ENCODE results near the gene ISCU.
"Not testable (repeated sequence)": the region's sequence is repeated elsewhere in the genome, so short reads cannot be mapped to it uniquely, and the experiment has no call there.

ISCU gene

GRCh38 chr12:108570743-108571608 lies 8.6 kb downstream of the ISCU start:
- DNase-seq (ENCODE audit: low spot score): no peak

DNA sequence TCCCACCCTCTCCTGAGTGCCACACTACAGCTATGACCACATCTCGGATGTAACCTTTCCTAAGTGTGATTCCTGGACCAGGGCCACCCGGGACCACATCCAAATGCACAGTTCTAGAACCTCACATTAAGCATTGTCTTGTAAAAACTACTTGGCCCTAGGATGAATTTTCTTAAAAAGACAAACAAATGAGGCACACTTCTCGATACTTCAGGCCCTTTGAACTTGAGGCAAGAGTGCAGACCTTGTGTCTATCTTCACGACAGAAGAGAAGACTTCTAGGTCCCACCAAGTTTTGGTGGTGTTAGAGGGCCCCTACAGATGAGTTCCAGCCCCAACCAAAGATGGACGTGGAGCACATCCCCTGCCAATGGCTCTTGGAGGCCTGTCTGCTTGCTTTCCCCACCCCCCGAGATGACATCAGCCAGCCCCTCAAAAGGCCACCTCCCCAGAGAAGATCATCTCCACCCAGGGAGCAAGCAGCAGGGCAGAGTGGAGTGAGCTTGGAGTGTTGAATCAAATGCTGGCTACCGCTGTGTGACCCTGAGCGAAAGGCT lies 9.3 kb downstream of the ISCU start:
- no peak for DNase-seq (ENCODE audit: low spot score)

- DNase-seq (ENCODE audit: low spot score): no peak
These were observed 9.9 kb downstream of the ISCU start for GRCh38 chr12:108572166-108572790.

GRCh38 chr12:108573317-108573716 lies 10.9 kb downstream of the ISCU start:
- no peak for DNase-seq (ENCODE audit: low spot score)

DNA sequence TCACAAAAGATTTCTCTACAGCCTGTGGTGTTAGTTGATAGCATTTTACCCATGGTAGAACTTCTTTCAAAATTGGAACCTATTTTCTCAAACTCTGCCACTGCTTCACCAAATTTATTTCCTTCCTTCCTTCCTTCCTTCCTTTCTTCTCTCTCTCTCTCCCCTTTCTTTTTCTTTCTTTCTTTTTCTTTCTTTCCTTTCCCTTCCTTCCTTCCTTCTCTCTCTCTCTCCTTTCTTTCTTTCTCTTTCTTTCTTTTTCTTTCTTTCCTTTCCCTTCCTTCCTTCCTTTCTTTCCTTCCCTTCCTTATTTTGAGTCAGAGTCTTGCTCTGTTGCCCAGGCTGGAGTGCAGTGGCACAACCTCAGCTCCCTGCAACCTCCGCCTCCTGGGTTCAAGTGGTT lies 11.9 kb downstream of the ISCU start:
- not testable (repeated sequence) for DNase-seq (ENCODE audit: low spot score)

GRCh38 chr12:108575199-108575912 lies 13.0 kb downstream of the ISCU start:
- no peak for DNase-seq (ENCODE audit: low spot score)

DNA sequence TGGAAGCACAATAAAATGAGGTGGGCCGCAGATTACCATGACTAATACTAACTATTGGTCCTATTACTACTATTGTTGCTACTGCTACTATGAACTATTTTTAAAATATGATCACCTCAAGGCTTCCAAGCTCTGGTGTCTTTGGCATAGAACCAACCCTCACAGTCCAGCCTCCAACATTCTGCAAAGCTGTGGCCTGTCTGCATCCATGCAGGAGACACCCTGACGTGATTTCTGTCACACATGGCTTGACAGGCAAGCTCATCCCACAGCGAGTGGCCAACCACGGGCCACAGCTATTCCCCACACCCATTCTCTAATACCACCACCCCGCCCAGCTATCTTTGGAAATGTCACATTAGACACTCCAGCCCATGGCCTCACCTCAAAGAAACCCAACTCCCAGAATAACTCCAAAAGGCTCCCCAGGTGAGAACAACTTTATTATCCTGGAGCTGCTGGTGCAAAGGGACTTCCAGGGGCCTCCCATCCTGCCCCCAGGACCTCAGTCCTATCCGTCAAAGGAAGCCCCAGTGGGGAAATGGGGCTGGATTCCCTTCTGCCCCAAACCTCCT lies 14.4 kb downstream of the ISCU start:
- DNase-seq (ENCODE audit: low spot score): no peak

GRCh38 chr12:108577458-108577857 lies 15.1 kb downstream of the ISCU start:
- no peak for DNase-seq (ENCODE audit: low spot score)

DNA sequence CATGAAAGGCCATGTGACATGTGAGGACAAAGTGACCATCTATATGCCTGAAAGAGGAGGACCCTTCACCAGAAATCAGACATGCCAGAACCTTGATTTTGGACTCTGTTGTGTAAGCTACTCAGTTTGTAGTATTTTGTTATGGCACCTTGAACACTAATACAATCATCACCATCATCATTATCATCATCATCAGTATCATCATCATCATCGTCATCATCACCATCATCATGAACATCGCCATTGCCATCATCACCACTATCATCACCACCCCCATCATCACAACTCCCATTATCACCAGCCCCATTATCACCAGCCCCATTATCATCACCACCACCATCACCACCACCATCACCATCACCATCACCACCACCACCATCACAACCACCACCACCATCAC lies 15.9 kb downstream of the ISCU start:
- DNase-seq (ENCODE audit: low spot score): no peak

GRCh38 chr12:108578813-108579212 lies 16.4 kb downstream of the ISCU start:
- no peak for DNase-seq (ENCODE audit: low spot score)

DNA sequence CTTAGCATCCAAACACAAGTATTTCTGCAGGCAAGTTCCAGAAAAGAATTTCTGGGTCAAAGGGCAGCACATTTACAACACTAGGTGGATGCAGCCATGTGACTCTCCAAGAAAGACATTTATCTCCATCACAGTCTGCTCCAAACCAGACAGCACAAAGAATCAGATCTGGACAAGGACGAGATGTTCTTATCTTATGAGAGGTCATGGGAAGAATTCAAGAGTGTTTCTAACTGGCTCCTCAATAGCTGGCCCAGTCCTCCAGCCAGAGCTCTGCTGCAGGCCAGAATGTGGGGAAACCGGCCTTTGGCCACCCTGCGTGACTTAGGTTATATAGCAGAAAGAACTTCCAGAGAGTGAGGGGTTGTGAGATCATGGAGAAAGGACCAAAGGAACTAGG lies 18.1 kb downstream of the ISCU start:
- DNase-seq (ENCODE audit: low spot score): no peak

DNA sequence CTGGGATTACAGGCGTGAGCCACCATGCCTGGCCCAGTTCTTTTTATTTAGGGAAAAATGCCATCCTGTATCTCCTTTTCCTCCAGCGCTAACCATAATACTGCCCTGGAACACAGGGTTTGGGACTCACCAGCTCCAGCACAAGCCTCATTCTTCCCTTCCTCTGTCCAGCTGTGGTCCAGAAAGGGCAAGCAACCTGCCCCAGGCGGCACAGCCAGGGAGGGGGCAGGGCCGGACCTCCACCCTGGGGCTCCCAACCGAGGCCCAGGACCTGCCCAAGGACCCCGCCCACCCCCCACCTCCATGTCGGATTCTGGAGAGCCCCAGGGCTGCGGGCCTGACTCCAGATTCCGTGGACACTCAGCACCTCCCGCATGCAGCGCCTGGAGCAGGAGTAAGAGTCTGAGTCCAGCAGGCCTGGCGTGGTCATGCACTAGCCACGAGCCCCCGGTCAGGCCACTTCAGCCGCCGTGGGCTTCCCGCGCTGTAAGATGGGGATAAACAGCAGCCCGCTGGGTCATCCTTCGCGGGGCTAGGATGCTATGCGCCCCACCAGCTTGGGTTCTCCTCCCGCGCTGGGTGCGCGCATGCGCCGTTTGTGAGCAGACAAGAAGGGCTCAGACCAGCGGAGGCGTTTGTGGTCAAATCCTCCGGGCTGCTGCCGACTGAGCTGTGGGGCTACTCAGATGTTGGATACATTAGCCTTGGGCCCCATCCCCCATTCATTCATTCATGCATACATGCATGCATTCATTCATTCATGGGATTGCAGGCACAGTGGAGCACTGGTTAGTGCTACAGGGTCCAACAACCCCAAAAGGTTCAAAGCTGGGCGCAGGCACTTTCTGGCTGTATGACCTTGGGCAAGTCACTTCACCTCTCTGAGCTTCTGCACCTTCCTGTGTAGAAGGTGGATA lies 19.2 kb downstream of the ISCU start:
- DNase-seq (ENCODE audit: low spot score): no peak

- DNase-seq (ENCODE audit: low spot score): no peak
These were observed 20.1 kb downstream of the ISCU start for GRCh38 chr12:108582509-108582908.

DNA sequence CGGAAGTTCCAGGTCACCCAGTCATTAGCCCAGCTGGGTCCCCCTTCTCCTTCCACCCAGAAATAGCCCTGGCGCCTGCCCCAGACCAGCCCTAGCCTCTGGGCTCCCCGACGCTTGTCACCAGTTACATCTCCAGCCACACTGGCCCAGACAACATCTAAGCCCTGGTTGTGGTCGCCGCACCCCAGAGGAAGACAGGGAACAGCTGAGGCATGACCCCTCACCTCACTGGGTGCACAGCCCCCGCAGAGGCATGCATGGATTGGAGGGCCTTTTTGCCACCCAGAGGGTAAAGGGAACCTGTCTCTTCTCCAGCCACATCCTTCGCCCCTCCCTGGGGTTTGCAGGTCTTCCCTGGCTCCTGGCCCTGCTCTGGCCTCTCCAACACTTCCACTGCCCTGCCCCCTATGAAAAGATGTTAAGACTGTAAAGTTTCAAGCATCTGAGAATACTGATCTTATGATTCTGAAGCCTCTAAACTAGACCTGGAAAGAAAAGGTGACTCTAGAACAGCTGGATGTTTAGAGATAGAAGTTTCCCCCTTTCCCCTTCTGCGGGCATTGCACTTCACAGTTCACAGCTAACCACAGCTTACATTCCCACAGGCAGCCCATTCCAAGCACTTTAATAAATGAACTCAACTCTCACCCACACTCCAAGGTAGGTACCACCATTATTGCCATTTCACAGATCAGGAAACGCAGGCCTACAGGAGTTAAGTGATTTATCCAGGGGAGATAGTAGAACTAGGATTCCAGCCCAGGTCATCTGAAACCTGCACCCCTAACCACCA lies 20.8 kb downstream of the ISCU start:
- DNase-seq (ENCODE audit: low spot score): no peak

- no peak for DNase-seq (ENCODE audit: low spot score)
These were observed 21.6 kb downstream of the ISCU start for GRCh38 chr12:108583991-108584390.

- DNase-seq (ENCODE audit: low spot score): no peak
These were observed 22.2 kb downstream of the ISCU start for GRCh38 chr12:108584456-108585065.

GRCh38 chr12:108585864-108586263 lies 23.5 kb downstream of the ISCU start:
- no peak for DNase-seq (ENCODE audit: low spot score)

DNA sequence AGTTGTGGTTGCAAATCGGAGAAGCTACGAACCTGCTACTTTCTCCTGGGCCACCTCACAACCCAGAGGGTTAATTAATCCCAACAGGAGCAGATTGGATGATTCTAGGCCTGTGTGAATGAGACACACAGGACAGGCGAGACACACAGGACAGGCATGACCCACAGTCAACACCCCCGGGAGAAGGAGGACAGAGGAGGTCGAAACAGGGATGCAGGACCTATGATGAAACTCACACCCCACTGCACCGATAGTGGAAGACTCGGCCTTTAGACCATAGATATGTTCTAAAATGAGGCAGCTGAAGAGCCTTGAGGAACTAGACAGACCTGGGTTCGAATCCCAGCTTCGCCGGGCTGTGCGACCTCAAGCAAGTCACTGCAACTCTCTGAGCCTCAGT lies 23.9 kb downstream of the ISCU start:
- DNase-seq (ENCODE audit: low spot score): no peak

DNA sequence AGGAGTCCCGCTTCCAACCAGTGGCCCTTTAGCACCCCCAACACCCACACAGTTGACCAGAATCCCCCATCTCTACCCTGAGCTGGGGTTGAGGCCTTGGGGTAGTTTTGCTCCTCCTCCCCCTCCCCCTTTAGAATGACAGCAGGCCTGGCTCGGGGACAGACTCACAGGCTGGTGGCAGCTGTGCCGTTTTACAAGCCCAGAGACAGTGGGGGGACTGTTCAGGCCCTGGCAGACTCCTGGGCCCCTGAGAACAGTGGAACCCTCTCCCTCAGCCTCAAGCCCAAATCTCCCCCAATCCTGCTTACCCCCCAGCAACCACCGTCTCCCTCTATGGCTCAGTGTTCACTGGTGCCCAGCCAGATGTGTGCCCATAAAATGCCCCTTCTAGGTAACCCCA lies 25.4 kb downstream of the ISCU start:
- DNase-seq (ENCODE audit: low spot score): no peak
